Measurements from ENCODE around the gene POMP.

- TF ChIP-seq CTCF (IDR thresholded peaks at IDR 0.05) (no peak), POLR2A (IDR thresholded peaks at IDR 0.05) (no peak), POLR2AphosphoS5 (IDR thresholded peaks at IDR 0.05; ENCODE audit: insufficient read depth in 1 of 2, low read depth in 1 of 2) (no peak)
Measured at GRCh38 chr13:28717170-28717569, 58.2 kb downstream of the POMP start.

All from vagina (tissue), 2 donors.